HG03342 (cell line): ENCODE data around the gene COQ2.
A peak's percentile ranks its signal among the peaks of the same experiment; 100 is the strongest.

Experiments used
- ATAC-seq: cut with Tn5 transposase; IDR thresholded peaks from one replicate; pipeline ENCODE4 v1.9.1; 2021; ENCODE audit warnings: mild to moderate bottlenecking, moderate library complexity; ENCODE audit not compliant: unreplicated experiment

Gene COQ2

DNA sequence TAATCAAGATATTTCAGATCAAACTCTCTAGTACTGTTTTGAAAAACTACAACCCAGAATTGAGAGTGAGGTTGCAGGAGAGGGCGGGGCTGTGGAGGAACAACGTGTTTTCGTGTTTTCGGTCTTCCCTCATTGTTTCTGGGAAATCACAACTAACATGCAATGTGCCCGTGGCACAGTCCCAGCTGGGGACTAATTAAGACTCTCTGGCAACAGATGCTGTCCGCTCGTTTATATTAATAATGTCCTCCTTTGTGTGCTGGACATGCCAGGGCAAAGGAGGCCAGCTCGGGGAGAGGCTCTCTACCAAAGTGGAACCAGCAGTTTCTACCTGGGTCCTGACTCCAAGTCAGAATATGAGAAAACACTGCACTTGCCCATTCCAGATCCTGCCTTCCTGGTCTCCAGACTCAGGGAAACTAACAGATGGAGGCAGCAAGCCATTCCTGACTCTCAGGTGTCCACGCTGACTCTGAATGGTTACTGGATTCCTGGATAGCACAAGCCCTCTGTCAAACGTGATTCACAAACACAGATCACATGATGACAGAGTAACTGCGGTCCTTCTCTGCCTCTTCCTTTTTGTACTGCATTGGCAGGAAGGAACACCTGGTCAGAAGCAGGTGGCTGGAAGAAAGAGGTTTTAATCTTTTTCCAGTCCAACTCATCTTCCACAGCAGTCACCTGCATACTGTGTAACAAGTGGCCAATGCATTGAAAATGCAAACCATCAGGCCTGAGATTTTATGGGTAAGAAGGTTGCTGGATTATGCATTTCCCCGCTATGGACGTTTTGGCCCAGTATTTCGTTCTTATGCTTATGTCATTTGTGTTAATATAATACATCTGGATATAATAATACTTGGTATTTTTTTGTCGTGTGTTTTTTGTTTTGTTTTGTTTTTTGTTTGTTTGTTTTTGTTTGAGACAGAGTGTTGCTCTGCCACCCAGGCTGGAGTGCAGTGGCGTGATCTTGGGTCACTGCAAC lies 65.0 kb downstream of the COQ2 start:
- no peak for ATAC-seq

GRCh38 chr4:83217721-83218522 lies 66.7 kb downstream of the COQ2 start:
- peak; percentile 78 for ATAC-seq

GRCh38 chr4:83216959-83217683 lies 67.5 kb downstream of the COQ2 start:
- no peak for ATAC-seq

- no peak for ATAC-seq
Measured at GRCh38 chr4:83214079-83214478, 70.5 kb downstream of the COQ2 start.
